GM12872 (cell line): ENCODE results near the gene COL23A1.

ENCODE experiments used
- TF ChIP-seq, protein P1 (sequence below): IDR thresholded peaks from 3 replicates; pipeline ENCODE4 v1.5.1; 2011; ENCODE audit warnings: low read depth, mild to moderate bottlenecking, low read length, moderate library complexity; ENCODE audit not compliant: insufficient read depth

COL23A1 gene

DNA sequence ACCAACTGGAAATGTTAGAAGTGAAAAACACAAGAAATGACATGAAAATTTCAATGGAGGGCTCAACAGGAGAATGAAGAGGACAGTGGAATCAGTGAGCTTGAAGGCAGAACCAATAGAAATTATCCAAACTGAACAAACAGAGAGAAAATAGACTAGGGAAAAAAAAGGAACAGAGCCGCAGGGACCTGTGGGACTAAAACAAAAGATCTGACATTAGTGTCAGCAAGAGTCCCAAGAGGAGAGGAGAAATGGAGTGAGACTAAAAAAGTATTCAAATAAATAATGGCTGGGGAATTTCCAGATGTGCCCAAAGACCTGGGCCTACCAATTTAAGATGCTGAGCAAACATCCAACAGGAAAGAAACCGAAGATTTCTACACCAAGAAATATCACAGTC lies 182.5 kb downstream of the COL23A1 start:
- TF ChIP-seq, protein P1, sequence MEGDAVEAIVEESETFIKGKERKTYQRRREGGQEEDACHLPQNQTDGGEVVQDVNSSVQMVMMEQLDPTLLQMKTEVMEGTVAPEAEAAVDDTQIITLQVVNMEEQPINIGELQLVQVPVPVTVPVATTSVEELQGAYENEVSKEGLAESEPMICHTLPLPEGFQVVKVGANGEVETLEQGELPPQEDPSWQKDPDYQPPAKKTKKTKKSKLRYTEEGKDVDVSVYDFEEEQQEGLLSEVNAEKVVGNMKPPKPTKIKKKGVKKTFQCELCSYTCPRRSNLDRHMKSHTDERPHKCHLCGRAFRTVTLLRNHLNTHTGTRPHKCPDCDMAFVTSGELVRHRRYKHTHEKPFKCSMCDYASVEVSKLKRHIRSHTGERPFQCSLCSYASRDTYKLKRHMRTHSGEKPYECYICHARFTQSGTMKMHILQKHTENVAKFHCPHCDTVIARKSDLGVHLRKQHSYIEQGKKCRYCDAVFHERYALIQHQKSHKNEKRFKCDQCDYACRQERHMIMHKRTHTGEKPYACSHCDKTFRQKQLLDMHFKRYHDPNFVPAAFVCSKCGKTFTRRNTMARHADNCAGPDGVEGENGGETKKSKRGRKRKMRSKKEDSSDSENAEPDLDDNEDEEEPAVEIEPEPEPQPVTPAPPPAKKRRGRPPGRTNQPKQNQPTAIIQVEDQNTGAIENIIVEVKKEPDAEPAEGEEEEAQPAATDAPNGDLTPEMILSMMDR, result no peak

DNA sequence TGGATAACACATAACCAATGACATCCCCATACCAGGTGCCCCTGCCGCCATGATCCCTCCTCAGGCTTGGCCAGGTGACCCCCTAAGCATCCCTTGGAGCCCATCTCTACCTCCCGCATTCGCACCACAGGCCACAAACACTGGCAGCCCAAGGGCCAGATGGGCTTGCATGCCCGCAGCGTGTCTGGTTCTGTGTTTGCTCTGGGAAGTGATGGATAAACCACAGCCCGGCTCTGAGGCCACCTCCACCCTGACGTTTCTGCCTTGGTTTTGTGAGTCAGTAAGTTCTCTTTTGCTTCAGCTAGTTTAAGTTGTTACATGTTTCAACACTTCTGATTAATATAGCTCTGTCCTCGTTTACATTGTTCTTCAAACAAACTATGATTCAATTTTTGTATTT lies 185.2 kb downstream of the COL23A1 start:
- TF ChIP-seq, protein P1, result no peak

DNA sequence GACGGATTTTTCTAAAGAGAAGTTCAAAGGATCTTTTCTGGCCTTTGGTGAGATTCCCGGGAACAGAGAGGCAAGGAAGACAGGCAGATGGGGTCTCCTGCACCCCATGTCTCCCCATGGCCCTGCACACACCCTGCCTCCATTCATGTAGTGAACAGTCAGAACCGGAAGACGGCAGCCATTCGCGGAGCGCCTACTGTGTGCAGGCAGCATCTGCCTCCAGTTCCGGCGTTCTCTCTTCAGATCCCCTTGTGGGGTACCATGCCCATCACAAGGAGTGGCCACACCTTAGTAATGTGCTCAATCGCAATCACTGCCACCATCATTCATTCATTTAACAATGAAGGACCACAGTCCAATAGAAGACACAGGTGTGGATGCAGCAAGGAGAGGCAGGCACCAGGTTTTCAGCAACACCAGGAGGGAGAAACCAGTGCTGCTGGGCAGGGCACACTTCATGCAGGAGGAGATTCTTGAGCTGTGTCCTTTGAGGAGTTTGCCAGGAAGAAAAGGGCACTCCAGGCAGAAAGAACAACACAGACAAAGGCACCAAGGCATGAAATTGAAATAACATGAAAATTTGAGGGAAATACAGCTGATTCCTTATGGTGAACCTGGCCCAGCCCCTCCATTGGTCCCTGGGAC lies 186.1 kb downstream of the COL23A1 start:
- TF ChIP-seq, protein P1, result no peak

DNA sequence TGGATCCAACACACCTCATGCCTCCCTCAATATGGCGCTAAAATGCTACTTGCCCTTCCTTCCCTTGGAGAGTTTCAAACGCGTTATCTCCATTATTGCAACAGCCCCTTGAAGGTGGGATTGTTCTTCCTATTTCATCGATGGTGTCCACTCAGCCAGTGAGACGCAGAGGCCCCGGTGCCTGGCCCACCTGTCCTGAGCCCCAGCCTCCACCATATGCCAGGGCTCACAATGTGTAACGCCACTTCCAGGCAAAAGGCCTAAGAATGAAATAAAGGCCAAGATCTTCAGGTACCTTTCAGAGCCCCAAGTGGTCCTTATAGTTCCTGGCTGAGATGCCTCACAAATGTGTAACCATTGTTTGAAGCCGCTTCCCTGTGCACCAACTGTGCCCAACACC lies 186.8 kb downstream of the COL23A1 start:
- TF ChIP-seq, protein P1, result no peak

DNA sequence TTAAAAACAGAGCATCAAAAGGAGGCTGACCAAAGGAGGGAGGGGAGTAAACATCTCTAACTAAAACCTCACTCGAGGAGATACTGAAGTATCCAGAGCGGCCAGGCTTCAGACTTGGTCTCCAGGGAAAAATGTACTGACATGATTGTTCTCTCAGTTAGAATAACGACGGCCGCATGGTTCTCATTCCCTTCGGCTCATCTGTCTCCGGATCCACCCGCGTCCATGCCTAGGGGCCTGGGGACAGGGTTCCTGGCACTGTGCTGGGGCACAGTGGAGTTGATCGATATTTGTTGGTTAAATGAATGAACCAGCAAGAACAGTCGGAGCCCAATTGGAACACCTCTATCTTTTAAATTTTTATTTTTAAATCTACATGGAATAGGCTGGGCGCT lies 190.5 kb downstream of the COL23A1 start:
- TF ChIP-seq, protein P1, result no peak

DNA sequence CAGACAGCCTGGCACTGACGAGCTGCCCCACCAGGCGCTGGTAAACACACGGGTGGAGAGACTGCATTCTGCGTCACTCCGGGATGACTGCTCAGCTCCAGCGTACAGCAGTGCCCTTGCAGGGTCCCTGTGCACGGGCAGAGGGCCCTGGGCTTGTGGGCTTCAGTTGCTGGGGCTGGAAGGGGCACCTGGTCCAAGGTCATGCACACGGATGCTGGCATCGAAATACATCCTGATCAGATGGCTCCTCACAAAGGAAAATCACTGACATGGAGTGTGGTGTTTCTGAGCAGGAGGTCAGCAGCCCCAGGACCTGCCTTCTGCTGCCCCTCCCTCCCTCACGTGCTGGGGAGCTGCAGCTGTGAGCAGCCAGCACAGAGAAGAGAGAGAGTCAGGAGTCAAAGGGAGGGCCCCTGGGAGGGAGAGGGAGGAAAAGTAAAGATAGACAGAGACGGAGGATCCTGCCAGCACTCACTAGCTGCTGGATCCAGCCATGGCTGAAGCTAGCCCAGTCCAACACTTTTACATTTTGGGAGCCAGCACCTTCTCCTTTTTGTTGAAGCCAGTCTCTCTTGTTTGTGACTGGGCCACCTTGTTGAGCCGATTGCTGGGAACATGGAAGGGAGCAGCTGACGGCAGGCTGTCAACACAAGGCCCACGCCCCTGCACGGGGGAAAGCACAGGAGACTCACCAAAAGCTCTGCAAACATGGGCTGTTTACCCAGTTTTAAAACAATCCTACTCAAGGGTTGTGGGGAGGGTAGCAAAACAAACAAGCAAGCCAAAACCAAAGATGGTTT lies 191.1 kb downstream of the COL23A1 start:
- TF ChIP-seq, protein P1, result no peak

DNA sequence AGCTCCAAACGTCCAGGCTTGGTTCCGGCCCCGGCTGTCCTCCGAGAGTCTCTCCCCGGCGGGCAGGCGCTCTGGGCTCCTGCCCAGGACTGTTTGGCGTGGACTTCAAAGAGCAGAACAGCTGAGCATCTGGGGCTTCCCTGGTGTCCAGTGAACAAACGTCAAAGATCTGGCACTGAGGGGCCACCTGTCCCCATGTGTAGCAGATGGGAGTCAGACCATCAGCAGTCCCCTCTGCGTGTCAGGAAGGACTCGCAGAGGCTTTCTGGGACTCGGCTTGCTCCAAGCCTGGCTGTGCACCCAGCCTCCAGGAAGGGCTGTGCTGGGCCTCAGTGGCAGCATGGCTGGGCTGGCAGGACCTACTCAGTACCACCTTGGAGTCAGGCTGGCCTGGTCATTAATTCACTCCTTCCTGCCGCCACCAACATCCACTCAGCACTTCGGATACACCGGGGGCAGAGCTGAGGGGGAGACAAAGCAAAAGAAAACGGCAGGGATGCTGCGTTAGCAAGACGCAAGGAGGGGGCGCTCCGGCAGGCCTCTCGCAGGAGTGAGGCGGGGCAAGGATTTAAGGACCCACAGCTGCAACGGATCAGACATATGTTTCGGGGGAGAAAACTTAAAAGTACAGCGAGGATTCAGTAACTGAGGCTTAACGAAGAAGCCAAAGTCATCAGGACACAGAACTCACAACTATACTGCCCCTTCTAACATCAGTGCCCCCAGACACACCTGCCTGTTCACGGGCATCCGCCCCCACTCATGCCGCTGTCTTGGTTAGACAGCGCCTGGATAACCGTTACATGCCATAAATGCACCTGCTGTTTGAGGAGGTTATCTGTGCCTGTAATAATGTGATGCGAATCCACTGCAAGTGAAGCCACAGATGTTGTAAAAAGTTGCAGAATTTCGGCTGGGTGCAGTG lies 193.1 kb downstream of the COL23A1 start:
- TF ChIP-seq, protein P1, result no peak
